Loucy (cell line): ENCODE measurements around the gene TRIO.

Experiments used
- H2AFZ ChIP-seq: fragments of 200-600 bp; sonication (generic); 2 replicates; pipeline ENCODE4 v1.6.0; 2016; ENCODE audit warnings: antibody characterized with exemption, mild to moderate bottlenecking, low read length, moderate library complexity
- H3F3A ChIP-seq: fragments of 200-600 bp; 2 replicates; pipeline ENCODE4 v1.6.0; 2016; ENCODE audit warnings: antibody characterized with exemption, low read depth, mild to moderate bottlenecking
- H3K27me3 ChIP-seq: fragments of 200-600 bp; sonication (generic); 2 replicates; pipeline ENCODE4 v1.6.1; 2014; ENCODE audit warnings: low read length, mild to moderate bottlenecking; ENCODE audit not compliant: insufficient read depth, poor library complexity, severe bottlenecking
- H3K36me3 ChIP-seq: fragments of 200-600 bp; sonication (generic); 2 replicates; pipeline ENCODE4 v1.6.1; 2016; ENCODE audit warnings: low read length; ENCODE audit not compliant: insufficient read depth
- H3K4me1 ChIP-seq: fragments of 200-600 bp; sonication (generic); 2 replicates; pipeline ENCODE4 v1.5.1; 2014; ENCODE audit warnings: low read length, mild to moderate bottlenecking; ENCODE audit not compliant: insufficient read depth, poor library complexity, severe bottlenecking
- H3K4me2 ChIP-seq: fragments of 200-600 bp; sonication (generic); 2 replicates; pipeline ENCODE4 v1.6.0; 2014; ENCODE audit warnings: antibody characterized with exemption, low read length, low read depth, mild to moderate bottlenecking; ENCODE audit not compliant: poor library complexity, severe bottlenecking
- H3K4me3 ChIP-seq: fragments of 200-600 bp; sonication (generic); 2 replicates; pipeline ENCODE4 v1.5.1; 2014; ENCODE audit warnings: low read length, mild to moderate bottlenecking, mixed read lengths; ENCODE audit not compliant: poor library complexity, severe bottlenecking
- H3K79me2 ChIP-seq: fragments of 200-600 bp; sonication (generic); 2 replicates; pipeline ENCODE4 v1.6.1; 2014; ENCODE audit warnings: low read length; ENCODE audit not compliant: insufficient read depth
- H3K9ac ChIP-seq: fragments of 200-600 bp; sonication (generic); 2 replicates; pipeline ENCODE4 v1.6.0; 2014; ENCODE audit warnings: mild to moderate bottlenecking, low read depth, low read length, moderate library complexity; ENCODE audit not compliant: poor library complexity, severe bottlenecking
- H3K9me2 ChIP-seq: fragments of 200-600 bp; sonication (generic); replicated peaks from 2 replicates; pipeline ENCODE4 v1.6.1; 2016; ENCODE audit warnings: low read depth, low read length, mixed read lengths
- H3K9me3 ChIP-seq: fragments of 200-600 bp; sonication (generic); 2 replicates; pipeline ENCODE4 v1.6.1; 2014; ENCODE audit warnings: mild to moderate bottlenecking, antibody characterized with exemption, low read length, low read depth; ENCODE audit not compliant: insufficient read depth
- H4K20me1 ChIP-seq: fragments of 200-600 bp; sonication (generic); 2 replicates; pipeline ENCODE4 v1.6.0; 2014; ENCODE audit warnings: antibody characterized with exemption, low read length, mild to moderate bottlenecking; ENCODE audit not compliant: insufficient read depth, poor library complexity, severe bottlenecking
- CTCF ChIP-seq: fragments of 200-600 bp; sonication (generic); conservative IDR thresholded peaks from 2 replicates; pipeline ENCODE4 v1.5.1; 2014; ENCODE audit warnings: mild to moderate bottlenecking, antibody characterized with exemption, low read length
- EZH2phosphoT487 ChIP-seq: fragments of 200-600 bp; IDR thresholded peaks from 2 replicates; pipeline ENCODE4 v1.6.1; 2018; ENCODE audit warnings: antibody characterized with exemption, mild to moderate bottlenecking, moderate library complexity, borderline replicate concordance

Gene TRIO

GRCh38 chr5:14460844-14461398 lies 317.8 kb downstream of the TRIO start:
- H3K9me2 ChIP-seq = no peaks in the 10 kb centered on the region
- H3K4me1 ChIP-seq = peaks cover 23% of the 10 kb centered on the region
- H3F3A ChIP-seq = peaks cover 6% of the 10 kb centered on the region; the same call in 1 of the 2 replicates
- no peak overlapping the region for H3K9ac ChIP-seq
- H4K20me1 ChIP-seq = no peaks in the 10 kb centered on the region
- no peak overlapping the region for H3K4me2 ChIP-seq
- H3K27me3 ChIP-seq = no peaks in the 10 kb centered on the region
- H2AFZ ChIP-seq = no peak overlapping the region
- no peak overlapping the region for H3K4me3 ChIP-seq
- TF ChIP-seq EZH2phosphoT487 (no peak), CTCF (no peak)
- no peaks in the 10 kb centered on the region for H3K9me3 ChIP-seq
- no peaks in the 10 kb centered on the region for H3K79me2 ChIP-seq
- H3K36me3 ChIP-seq = peaks cover 48% of the 10 kb centered on the region; the same call in 1 of the 2 replicates

GRCh38 chr5:14462681-14463080 lies 319.5 kb downstream of the TRIO start:
- Histone ChIP-seq H3K27me3 (no peaks in the 10 kb centered on the region), H3K4me1 (peaks cover 23% of the 10 kb centered on the region), H3K9ac (no peak overlapping the region), H2AFZ (no peak overlapping the region), H3K4me2 (peak overlapping the region; percentile 23), H3K79me2 (no peaks in the 10 kb centered on the region), H3F3A (peaks cover 6% of the 10 kb centered on the region; the same call in 1 of the 2 replicates), H3K9me3 (no peaks in the 10 kb centered on the region), H3K4me3 (no peak overlapping the region), H3K9me2 (no peaks in the 10 kb centered on the region), H3K36me3 (peaks cover 62% of the 10 kb centered on the region; the same call in 1 of the 2 replicates), H4K20me1 (no peaks in the 10 kb centered on the region)
- TF ChIP-seq CTCF = no peak
- no peak for TF ChIP-seq EZH2phosphoT487

GRCh38 chr5:14463629-14464028 lies 320.5 kb downstream of the TRIO start:
- H4K20me1 ChIP-seq = no peaks in the 10 kb centered on the region
- H3K4me3 ChIP-seq = peak overlapping the region; percentile 4
- TF ChIP-seq CTCF (no peak), EZH2phosphoT487 (no peak)
- no peaks in the 10 kb centered on the region for H3K9me2 ChIP-seq
- no peaks in the 10 kb centered on the region for H3K79me2 ChIP-seq
- peak overlapping the region; percentile 40 for H3K9ac ChIP-seq
- no peak overlapping the region for H2AFZ ChIP-seq
- peaks cover 62% of the 10 kb centered on the region; the same call in 1 of the 2 replicates for H3K36me3 ChIP-seq
- peaks cover 23% of the 10 kb centered on the region for H3K4me1 ChIP-seq
- no peaks in the 10 kb centered on the region for H3K27me3 ChIP-seq
- peak overlapping the region; percentile 23 for H3K4me2 ChIP-seq
- no peaks in the 10 kb centered on the region for H3K9me3 ChIP-seq
- H3F3A ChIP-seq = peaks cover 6% of the 10 kb centered on the region; the same call in 1 of the 2 replicates
